ENCODE results near the gene MUC20. TPM values are rescaled to one million over a fixed set of nuclear protein-coding genes. Genes with fewer than 3 reads are reported as not detected.
"Not testable (repeated sequence)": the region's sequence is repeated elsewhere in the genome, so short reads cannot be mapped to it uniquely, and the experiment has no call there.

MUC20 gene
- total and polyA plus RNA-seq, 9 of the 15 experiments (the other 6 are each of a cell fraction or from before 2014, with no cell fraction given), result 0.03 to 0.23 (median 0.15) TPM; not detected in 3

GRCh38 chr3:195687209-195687760 is 33.5 kb upstream of the MUC20 start:
- WGBS (ENCODE audit: insufficient coverage, low coverage, missing lambda C conversion rate), result 66% methylated on average over 15 of the region's 15 CpGs
- H3K9ac ChIP-seq (ENCODE audit: insufficient read depth in 1 of 2, low read depth in 2 of 2, low read length in 2 of 2); H3K4me1 ChIP-seq (replicated peaks in 1 of 2; ENCODE audit: control insufficient read depth in 2 of 2, insufficient read depth in 2 of 2, low read length in 2 of 2); H3K4me2 ChIP-seq (ENCODE audit: insufficient read depth, low read length); BruUV-seq (replicated peaks); H3K9me3 ChIP-seq (replicated peaks; ENCODE audit: control insufficient read depth, insufficient read depth, low read depth, low read length); H3K4me3 ChIP-seq; H2AFZ ChIP-seq (ENCODE audit: low read depth, low read length); CTCF ChIA-PET (ENCODE audit: low intra/inter-chr PET ratio); FAIRE-seq; H3K79me2 ChIP-seq (ENCODE audit: control insufficient read depth, insufficient read depth, low read length); H3K9me1 ChIP-seq (ENCODE audit: control insufficient read depth, insufficient read depth, low read length); intact Hi-C loops (cut with micrococcal nuclease); in situ Hi-C loops (cut with MboI); H4K20me1 ChIP-seq (replicated peaks; ENCODE audit: control insufficient read depth, insufficient read depth, low read length); H3K27me3 ChIP-seq (ENCODE audit: control insufficient read depth in 2 of 2, insufficient read depth in 2 of 2, low read length in 2 of 2): not testable (repeated sequence)
- H3K27ac ChIP-seq (ENCODE audit: extremely low read depth, low read depth, low read length), result peak overlapping the region; percentile 48; the same call in 1 of the 3 replicates
- DNase-seq (ENCODE audit: extremely low read depth in 1 of 4, low spot score in 3 of 4), result peak; percentile 68 to 86 (median 79)
- POLR2A ChIA-PET, result interaction anchor here (0.6 to 1.1 kb wide), 5 partner anchors 9 to 426 kb away, joined by 3 to 4 read pairs (median 4); no protein-coding TSS in a partner anchor
- peak; percentile 74 for ATAC-seq
- peaks cover 66% of the 10 kb centered on the region; the same call in 2 of the 3 replicates for H3K36me3 ChIP-seq (ENCODE audit: control insufficient read depth, insufficient read depth, low read length)
- TF ChIP-seq, protein P1, sequence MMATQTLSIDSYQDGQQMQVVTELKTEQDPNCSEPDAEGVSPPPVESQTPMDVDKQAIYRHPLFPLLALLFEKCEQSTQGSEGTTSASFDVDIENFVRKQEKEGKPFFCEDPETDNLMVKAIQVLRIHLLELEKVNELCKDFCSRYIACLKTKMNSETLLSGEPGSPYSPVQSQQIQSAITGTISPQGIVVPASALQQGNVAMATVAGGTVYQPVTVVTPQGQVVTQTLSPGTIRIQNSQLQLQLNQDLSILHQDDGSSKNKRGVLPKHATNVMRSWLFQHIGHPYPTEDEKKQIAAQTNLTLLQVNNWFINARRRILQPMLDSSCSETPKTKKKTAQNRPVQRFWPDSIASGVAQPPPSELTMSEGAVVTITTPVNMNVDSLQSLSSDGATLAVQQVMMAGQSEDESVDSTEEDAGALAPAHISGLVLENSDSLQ (IDR thresholded peaks at IDR 0.05), result peak; percentile 95
- TF ChIP-seq ZNF197 (CRISPR knock-in tag; IDR thresholded peaks at IDR 0.05; ENCODE audit: low read depth) (peak; percentile 92), ZNF639 (CRISPR knock-in tag; conservative IDR thresholded peaks at IDR 0.05 in 1 of 2, IDR thresholded peaks at IDR 0.05 in 1 of 2) (peak in 1 of 2 experiments; percentile 76; a peak in 2 of 4 replicates), ZNF584 (CRISPR knock-in tag; IDR thresholded peaks at IDR 0.05; ENCODE audit: low read depth) (peak; percentile 96), CREM (IDR thresholded peaks at IDR 0.05; ENCODE audit: low read depth) (peak; percentile 39; the same call in 1 of the 2 replicates), SUPT5H (IDR thresholded peaks at IDR 0.05) (0 out of 2 replicates have a peak, but pooled peaks have one; percentile 26), POLR2G (IDR thresholded peaks at IDR 0.05; ENCODE audit: low read depth, low read length) (0 out of 2 replicates have a peak, but pooled peaks have one; percentile 33), POLR2AphosphoS5 (IDR thresholded peaks at IDR 0.05; ENCODE audit: control insufficient read depth, insufficient read depth, low read depth, low read length) (peak; percentile 31; the same call in 1 of the 2 replicates), ZNF175 (CRISPR knock-in tag; IDR thresholded peaks at IDR 0.05; ENCODE audit: low read depth) (peak; percentile 85), MBD2 (IDR thresholded peaks at IDR 0.05; ENCODE audit: borderline replicate concordance, low read depth) (peak; percentile 19; the same call in 1 of the 2 replicates), MAFK (IDR thresholded peaks at IDR 0.05; ENCODE audit: low read length) (peak; percentile 36)
- TF ChIP-seq, protein P2, sequence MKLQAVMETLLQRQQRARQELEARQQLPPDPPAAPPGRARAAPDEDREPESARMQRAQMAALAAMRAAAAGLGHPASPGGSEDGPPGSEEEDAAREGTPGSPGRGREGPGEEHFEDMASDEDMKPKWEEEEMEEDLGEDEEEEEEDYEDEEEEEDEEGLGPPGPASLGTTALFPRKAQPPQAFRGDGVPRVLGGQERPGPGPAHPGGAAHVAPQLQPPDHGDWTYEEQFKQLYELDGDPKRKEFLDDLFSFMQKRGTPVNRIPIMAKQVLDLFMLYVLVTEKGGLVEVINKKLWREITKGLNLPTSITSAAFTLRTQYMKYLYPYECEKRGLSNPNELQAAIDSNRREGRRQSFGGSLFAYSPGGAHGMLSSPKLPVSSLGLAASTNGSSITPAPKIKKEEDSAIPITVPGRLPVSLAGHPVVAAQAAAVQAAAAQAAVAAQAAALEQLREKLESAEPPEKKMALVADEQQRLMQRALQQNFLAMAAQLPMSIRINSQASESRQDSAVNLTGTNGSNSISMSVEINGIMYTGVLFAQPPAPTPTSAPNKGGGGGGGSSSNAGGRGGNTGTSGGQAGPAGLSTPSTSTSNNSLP (IDR thresholded peaks at IDR 0.05; ENCODE audit: borderline replicate concordance, low read depth, low read length), result peak; percentile 98
- TF ChIP-seq, protein P3, sequence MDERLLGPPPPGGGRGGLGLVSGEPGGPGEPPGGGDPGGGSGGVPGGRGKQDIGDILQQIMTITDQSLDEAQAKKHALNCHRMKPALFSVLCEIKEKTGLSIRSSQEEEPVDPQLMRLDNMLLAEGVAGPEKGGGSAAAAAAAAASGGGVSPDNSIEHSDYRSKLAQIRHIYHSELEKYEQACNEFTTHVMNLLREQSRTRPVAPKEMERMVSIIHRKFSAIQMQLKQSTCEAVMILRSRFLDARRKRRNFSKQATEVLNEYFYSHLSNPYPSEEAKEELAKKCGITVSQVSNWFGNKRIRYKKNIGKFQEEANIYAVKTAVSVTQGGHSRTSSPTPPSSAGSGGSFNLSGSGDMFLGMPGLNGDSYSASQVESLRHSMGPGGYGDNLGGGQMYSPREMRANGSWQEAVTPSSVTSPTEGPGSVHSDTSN (CRISPR knock-in tag; IDR thresholded peaks at IDR 0.05; ENCODE audit: low read depth), result not testable (repeated sequence)
- TF ChIP-seq, protein P3 (tag; conservative IDR thresholded peaks at IDR 0.05; ENCODE audit: low read depth), result peak; percentile 32
